NCI-H446 treated with DMSO at 0.1 percent for 48 hours (cell line): ENCODE results near the gene UNC13D.
"Not testable (repeated sequence)": the region's sequence is repeated elsewhere in the genome, so short reads cannot be mapped to it uniquely, and the experiment has no call there.

Source experiments
- DNase-seq: peaks from one replicate; lab custom pipeline; 2025; lab: John Stamatoyannopoulos, UW

UNC13D gene

DNA sequence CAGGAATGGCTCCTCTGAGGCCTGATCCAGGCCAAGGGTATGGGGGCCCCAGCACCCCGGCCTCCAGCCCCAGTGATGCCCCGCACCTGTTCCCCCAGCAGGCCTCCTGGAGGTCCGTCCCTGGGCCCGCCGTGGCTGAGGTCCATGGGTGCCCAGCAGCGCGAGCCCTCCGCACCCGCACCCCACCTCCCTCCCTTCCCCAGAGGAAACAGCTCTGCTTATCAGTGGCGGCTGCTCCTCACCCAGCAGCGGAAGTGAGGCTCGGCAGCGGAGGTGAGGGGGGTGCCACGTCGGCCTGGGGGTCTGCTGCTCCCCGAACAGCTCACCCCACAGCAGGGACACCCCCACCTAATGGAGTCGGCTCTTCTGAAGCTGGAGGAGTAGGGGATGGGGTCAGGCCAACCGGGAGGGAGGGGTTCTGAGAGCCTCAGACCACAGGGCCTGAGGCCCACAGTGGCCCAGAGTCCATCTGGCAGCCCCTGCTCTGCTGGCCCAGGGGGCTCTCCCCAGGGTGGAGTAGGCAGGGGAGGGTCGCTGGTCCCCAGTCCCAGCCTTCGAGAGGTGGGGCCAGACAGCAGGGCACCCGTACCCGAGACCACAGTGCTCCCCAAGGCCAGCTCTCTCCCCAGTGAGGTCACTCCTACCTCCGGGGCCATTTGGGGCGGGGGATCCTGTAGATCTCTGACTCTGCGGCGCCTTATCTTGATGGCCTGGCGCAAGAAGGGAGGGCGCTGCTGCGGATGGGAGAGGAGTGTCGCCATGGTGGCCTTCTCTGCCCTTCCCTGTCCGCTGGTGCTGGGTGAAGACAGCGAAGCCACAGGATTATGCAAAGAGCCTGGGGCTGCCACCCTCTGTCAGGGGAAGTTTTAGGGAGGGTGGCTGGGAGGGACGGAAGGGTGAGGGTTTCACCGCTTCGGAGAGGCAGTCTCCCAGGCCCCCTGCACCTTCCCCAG lies at the start of gene UNC13D:
Gene UNC13D, minus strand, starts transcription at position 828 of the 953 bp plus-strand sequence. Its CDS starts 67 bp downstream, at position 761.
- DNase-seq, result no peak

GRCh38 chr17:75893305-75894048 lies 49.3 kb upstream of the UNC13D start:
- no peak for DNase-seq

DNA sequence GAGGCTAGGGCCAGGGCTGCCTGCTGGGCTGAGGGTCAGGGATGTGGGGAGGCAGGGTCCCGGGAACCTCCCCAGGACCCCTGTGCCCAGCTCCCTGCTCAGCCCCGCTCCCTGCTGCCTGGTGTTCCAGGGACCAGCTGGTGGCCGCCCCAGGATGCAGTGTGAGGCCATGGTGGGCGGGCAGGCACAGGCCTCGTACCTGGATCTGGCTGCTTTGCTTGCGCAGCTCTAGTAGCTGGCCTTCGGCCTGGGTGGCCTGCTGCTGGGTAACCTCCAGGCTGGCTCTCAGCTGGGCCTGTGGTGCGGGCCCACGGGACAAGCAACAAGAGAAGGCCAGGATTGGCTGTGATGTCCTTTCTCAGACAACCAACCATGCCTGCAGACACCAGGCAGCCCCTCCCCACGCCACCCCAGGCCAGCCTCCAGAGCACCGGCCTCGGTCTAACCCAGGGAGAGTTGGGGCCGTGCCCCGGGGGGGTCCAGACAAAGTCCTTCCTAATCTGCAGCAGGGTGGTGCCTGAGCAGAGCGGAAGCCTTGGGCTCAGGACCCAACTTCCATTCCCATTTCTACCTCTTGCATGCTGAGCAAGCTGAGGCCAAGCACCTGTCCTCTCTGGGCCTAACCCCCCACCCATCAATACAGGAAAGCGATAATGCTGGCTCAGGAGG lies 48.5 kb upstream of the UNC13D start:
- no peak for DNase-seq

DNA sequence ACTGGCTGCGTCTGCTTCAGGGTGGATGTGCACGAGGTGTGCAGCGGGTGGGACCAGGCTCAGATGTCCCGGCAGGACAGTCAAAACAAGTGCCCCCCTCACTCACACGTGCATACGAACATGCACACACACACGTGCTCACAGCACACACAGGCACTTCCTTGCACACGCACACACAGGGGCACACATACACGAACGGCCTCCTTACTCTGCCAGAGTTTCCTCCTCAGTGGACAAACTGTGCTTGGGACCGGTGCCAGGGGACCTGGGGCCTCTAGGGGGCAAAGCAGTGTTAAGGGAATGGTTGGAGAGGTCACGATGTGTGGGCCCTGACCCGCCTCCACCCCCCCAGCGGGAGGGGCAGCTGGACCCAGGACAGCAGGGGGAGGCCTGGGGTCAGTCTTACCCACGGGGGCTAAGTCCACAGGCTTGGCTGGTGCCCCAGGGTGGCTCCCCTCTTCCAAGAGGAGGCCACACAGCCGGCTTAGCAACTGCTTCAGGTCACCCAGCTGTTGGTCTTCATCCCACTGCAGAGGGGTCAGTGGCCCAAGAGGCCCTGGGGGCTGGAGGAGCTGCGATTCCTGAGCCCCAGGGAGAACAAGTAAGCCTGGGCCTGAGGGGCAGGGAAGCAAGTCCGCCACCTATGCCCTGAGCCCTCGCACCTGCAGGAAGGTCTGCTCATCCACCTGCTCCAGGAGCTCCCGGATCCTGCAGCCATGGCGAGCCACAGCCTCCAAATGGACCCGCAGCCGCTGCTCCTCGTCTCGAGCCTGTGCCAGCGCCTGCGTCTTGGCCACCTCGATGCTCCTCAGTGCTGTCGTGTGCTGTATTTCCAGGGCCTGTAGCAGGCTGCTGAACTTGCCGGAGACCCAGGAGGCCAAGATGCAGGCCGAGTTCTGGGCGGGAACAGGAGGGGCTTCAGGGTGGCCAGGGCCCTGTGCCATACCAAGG lies 47.7 kb upstream of the UNC13D start:
- no peak for DNase-seq

- DNase-seq, result no peak
Observed at GRCh38 chr17:75891022-75891604, 46.9 kb upstream of the UNC13D start.

DNA sequence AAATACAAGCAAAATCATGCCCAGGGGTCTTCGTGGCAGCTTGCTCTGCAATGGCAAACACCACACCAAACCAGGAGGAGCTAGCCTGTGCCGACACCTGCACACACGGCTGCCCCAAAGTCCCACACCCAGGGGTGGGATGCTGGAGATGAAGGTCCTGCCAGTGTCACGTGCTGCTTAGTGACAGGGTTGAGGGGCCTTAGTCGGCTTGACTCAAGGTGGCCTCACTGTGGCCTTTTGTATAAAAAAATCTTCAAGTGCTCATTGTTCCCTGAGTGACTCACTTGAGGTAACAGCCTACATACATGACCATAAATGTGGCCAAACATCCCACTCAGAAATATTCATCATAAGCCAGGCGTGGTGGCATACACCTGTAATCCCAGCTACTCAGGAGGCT lies 45.2 kb upstream of the UNC13D start:
- no peak for DNase-seq

DNA sequence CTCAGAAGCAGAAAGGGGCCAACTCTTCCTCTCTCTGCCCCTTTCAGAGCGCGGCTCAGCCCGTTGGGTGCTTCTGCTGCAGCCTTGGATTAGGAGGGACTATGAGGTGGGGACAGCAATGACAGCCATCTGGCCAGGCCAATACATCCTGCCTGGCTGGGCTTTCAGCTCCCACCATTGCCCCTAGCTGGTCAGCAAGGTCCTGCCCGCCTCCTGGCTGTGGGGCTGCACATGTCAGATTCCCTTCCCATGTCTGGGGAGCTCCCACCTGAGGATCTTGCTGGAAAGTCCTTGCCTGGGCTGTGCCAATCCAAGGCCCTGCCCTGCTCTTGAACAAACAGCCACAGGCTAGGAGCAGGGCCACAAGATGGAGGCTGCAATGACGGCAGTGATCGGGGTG lies 44.3 kb upstream of the UNC13D start:
- no peak for DNase-seq

- not testable (repeated sequence) for DNase-seq
Observed at GRCh38 chr17:75885860-75886259, 41.7 kb upstream of the UNC13D start.

GRCh38 chr17:75885431-75885830 lies 41.2 kb upstream of the UNC13D start:
- DNase-seq, result no peak

GRCh38 chr17:75881678-75882454 lies 37.7 kb upstream of the UNC13D start:
- DNase-seq, result no peak

DNA sequence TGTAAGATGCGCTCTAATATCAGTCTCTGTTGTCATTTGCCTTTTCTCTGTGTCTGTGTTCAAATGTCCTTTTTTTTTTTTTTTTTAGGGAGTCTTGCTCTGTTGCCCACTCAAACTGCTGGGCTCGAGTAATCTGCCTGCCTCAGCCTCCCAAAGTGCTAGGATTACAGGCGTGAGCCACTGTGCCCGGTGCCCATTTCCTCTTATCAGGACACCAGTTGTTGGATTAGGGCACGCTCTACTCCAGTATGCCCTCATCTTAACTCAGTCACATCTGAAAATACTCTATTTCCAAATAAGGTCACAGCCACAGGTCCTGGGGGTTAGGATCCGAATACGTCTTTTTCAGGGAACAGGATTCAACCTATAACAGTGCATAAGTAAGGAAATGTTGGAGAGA lies 36.1 kb upstream of the UNC13D start:
- DNase-seq, result no peak

GRCh38 chr17:75878174-75878998 lies 34.2 kb upstream of the UNC13D start, which contains the start of gene TRIM47:
Gene TRIM47 (minus strand): TSS chr17:75878581. CDS start chr17:75878548, 33 bp downstream.
- DNase-seq, result no peak

DNA sequence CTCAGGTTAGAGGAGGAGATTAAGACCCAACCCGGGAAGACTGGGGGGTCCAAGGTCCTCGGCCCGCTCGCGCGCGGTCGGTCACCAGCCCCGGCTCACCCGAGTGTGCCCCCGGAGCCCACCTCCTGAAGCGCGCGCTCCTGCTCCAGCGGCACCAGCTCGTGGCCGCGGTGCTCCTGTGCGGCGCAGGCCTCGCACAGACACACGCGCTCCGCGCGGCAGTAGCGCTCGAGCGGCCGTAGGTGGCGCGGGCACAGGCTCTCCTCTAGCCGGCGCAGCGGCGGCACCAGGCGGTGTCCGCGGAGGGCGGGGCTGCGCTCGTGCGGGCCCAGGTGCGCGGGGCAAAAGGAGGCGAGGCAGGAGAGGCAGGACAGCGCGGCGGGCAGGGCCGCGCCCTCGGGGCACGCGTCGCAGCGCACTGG lies 33.6 kb upstream of the UNC13D start:
- no peak for DNase-seq

GRCh38 chr17:75876938-75877751 lies 32.9 kb upstream of the UNC13D start:
- peak; percentile 56 for DNase-seq

DNA sequence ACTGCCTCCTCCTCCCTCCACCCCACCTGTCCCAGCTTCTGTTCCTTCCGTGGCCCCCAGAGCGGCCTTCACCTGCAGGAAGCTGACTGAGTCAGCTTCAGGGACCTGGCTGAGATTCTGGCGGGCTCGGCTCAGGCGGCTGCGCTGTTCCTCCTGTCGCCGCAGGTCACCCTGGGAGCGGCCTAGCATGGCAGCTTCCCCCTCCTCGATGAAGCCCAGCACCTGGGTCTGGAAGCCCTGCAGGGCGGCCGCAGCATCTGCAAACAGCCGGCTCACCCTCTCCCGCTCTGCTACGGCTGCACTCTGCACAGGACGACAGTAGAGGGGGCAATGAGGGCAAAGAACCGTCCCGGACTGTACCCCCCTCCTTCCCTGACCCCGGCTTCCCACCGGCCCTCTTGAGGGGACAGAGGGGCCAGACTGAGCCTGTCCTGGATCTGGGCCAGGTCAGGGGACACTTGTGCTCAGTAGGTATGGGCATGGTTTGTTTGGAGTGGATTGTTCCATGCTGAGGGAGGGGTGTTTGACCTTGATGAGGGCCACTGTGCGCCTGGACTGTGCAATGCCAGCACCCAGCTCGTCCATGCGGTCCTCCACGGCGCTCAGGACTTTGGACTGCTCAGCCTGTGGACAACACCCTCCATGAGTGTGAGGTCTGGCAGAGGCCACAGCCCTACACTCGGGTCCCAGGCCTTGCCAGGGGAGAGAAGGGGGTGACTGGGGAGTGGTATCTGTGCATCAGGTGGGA lies 32.2 kb upstream of the UNC13D start:
- DNase-seq, result no peak

- peak; percentile 72 for DNase-seq
Observed at GRCh38 chr17:75875940-75876189, 31.7 kb upstream of the UNC13D start.

GRCh38 chr17:75875182-75875939 lies 31.2 kb upstream of the UNC13D start:
- DNase-seq, result peak; percentile 72
